ENCODE results near the gene RNF217. TPM values are rescaled to one million over a fixed set of nuclear protein-coding genes. Genes with fewer than 3 reads are reported as not detected.

Gene RNF217
- total and polyA plus RNA-seq, 2 of the 8 experiments (the other 6 are each of a cell fraction or from before 2014, with no cell fraction given): 2.0 to 8.9 TPM

DNA sequence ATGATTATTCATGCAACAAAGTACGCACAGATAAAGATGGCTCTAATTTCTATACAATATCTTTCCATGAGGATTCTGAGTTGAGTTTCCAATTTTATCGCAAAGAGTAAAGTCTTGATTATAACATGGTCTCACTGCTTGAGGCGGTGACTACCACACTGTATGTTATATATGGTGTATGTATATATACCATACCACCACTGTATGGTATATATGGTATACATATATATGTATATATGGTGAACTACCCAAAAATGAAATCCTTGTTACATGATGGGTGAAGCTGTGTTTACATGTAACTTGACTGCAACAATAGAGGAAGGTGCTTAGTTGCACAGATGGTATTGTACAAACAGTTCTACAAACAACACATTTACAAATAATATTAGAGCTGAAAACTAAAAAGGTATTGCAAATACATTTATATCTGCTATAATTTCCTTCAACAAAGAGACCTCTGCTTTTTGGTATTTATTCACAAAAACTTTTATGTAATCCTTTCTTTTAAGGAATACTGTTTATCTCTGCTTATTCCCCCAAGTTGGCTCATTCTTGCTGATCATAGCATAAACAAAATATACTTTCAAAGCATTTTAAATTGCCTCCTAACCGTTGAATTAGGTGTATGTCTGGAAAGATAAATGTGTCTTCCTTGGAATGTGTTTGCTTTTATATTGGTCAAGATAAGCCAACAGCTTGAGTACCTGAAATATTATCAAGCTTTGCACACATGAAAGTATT, 113.7 kb downstream of the RNF217 start (continued):
- no peak for TF ChIP-seq EP300 (IDR thresholded peaks at IDR 0.05; ENCODE audit: borderline replicate concordance in 1 of 2, low read depth in 2 of 2, low read length in 2 of 2)

Data from H1 (cell line).